ENCODE data around the gene ZNF593OS. TPM values are rescaled to one million over a fixed set of nuclear protein-coding genes. Genes with fewer than 3 reads are reported as not detected.

Gene ZNF593OS
- total and polyA plus RNA-seq, 4 donors = 0.10 to 0.32 TPM; not detected in 2

DNA sequence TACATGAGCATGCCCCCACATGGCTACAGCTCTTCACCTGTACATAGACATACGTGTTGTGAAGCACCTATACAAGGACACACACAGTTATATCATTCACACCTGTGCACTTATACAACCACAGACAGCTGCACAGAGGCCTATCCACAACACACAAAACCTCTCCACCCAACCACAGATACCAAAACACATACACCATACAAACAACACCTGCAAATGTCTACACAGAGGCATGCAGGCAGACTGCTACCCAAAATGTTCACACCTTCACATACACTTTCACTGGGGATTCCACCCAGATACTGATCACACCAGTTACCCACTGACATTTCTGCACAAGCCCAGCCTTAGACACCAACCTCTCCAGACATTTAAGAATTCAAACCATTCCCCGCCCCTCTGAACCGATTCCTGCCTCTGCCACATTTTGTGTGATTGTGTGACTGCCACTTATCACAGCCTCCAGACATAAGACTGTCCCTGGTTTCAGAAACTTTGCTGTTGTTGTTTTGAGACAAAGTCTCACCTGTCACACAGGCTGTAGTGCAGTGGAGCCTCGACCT lies 4.8 kb downstream of the ZNF593OS start:
- Histone ChIP-seq H3K4me3 (ENCODE audit: low read depth in 1 of 3, low read length in 3 of 3) (no peak overlapping the region), H3K4me1 (ENCODE audit: control insufficient read depth in 4 of 4, insufficient read depth in 4 of 4, low read length in 3 of 4) (peaks cover 10 to 32% (median 17%) of the 10 kb centered on the region in 4 donors), H3K9ac (ENCODE audit: low read depth in 1 of 2, low read length in 2 of 2) (no peak overlapping the region), H3K36me3 (ENCODE audit: control insufficient read depth in 4 of 4, insufficient read depth in 3 of 4, low read depth in 1 of 4, low read length in 3 of 4) (no peaks in the 10 kb centered on the region), H3K27ac (ENCODE audit: low read depth in 1 of 2, low read length in 2 of 2) (no peak overlapping the region), H3K27me3 (ENCODE audit: control insufficient read depth in 4 of 4, insufficient read depth in 4 of 4, low read length in 3 of 4) (peaks cover 0 to 2% (median 0%) of the 10 kb centered on the region in 4 donors), H3K9me3 (ENCODE audit: control insufficient read depth in 4 of 4, low read length in 3 of 4) (no peaks in the 10 kb centered on the region)
- 87% methylated on average over 4 of the region's 4 CpGs for WGBS
- TF ChIP-seq, protein P1, sequence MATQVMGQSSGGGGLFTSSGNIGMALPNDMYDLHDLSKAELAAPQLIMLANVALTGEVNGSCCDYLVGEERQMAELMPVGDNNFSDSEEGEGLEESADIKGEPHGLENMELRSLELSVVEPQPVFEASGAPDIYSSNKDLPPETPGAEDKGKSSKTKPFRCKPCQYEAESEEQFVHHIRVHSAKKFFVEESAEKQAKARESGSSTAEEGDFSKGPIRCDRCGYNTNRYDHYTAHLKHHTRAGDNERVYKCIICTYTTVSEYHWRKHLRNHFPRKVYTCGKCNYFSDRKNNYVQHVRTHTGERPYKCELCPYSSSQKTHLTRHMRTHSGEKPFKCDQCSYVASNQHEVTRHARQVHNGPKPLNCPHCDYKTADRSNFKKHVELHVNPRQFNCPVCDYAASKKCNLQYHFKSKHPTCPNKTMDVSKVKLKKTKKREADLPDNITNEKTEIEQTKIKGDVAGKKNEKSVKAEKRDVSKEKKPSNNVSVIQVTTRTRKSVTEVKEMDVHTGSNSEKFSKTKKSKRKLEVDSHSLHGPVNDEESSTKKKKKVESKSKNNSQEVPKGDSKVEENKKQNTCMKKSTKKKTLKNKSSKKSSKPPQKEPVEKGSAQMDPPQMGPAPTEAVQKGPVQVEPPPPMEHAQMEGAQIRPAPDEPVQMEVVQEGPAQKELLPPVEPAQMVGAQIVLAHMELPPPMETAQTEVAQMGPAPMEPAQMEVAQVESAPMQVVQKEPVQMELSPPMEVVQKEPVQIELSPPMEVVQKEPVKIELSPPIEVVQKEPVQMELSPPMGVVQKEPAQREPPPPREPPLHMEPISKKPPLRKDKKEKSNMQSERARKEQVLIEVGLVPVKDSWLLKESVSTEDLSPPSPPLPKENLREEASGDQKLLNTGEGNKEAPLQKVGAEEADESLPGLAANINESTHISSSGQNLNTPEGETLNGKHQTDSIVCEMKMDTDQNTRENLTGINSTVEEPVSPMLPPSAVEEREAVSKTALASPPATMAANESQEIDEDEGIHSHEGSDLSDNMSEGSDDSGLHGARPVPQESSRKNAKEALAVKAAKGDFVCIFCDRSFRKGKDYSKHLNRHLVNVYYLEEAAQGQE (IDR thresholded peaks at IDR 0.05) = no peak
- no peak for TF ChIP-seq GABPA (IDR thresholded peaks at IDR 0.05 in 1 of 2, conservative IDR thresholded peaks at IDR 0.05 in 1 of 2)
- TF ChIP-seq ZBTB33 (IDR thresholded peaks at IDR 0.05) = no peak
- no peak for TF ChIP-seq RXRA (IDR thresholded peaks at IDR 0.05)
- TF ChIP-seq HNF4A (conservative IDR thresholded peaks at IDR 0.05) = no peak
- TF ChIP-seq TAF1 (conservative IDR thresholded peaks at IDR 0.05) = no peak
- TF ChIP-seq HNF4G (IDR thresholded peaks at IDR 0.05) = no peak
- TF ChIP-seq JUND (IDR thresholded peaks at IDR 0.05) = no peak
- TF ChIP-seq, protein P2, sequence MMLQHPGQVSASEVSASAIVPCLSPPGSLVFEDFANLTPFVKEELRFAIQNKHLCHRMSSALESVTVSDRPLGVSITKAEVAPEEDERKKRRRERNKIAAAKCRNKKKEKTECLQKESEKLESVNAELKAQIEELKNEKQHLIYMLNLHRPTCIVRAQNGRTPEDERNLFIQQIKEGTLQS (IDR thresholded peaks at IDR 0.05) = no peak
- TF ChIP-seq, protein P3, sequence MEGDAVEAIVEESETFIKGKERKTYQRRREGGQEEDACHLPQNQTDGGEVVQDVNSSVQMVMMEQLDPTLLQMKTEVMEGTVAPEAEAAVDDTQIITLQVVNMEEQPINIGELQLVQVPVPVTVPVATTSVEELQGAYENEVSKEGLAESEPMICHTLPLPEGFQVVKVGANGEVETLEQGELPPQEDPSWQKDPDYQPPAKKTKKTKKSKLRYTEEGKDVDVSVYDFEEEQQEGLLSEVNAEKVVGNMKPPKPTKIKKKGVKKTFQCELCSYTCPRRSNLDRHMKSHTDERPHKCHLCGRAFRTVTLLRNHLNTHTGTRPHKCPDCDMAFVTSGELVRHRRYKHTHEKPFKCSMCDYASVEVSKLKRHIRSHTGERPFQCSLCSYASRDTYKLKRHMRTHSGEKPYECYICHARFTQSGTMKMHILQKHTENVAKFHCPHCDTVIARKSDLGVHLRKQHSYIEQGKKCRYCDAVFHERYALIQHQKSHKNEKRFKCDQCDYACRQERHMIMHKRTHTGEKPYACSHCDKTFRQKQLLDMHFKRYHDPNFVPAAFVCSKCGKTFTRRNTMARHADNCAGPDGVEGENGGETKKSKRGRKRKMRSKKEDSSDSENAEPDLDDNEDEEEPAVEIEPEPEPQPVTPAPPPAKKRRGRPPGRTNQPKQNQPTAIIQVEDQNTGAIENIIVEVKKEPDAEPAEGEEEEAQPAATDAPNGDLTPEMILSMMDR (IDR thresholded peaks at IDR 0.05; ENCODE audit: low read depth, low read length, missing input control) = no peak
- no peak for TF ChIP-seq FOXA1 (IDR thresholded peaks at IDR 0.05)
- no peak for TF ChIP-seq SP1 (IDR thresholded peaks at IDR 0.05)
- no peak for TF ChIP-seq FOXA2 (IDR thresholded peaks at IDR 0.05)
- TF ChIP-seq EGR1 (IDR thresholded peaks at IDR 0.05; ENCODE audit: low read depth in 2 of 2) = no peak
- TF ChIP-seq YY1 (IDR thresholded peaks at IDR 0.05) = no peak
- no peak for TF ChIP-seq RAD21 (IDR thresholded peaks at IDR 0.05)
- TF ChIP-seq NR2F2 (IDR thresholded peaks at IDR 0.05) = no peak
- DNase-seq (ENCODE audit: low spot score) = no peak

Measured in liver (tissue), 9 donors.